GM23338 (cell line): ENCODE data around the gene DRAM1. TPM values are rescaled to one million over a fixed set of nuclear protein-coding genes. Genes with fewer than 3 reads are reported as not detected.

Experiments used
- ATAC-seq: fragments of 200-7000 bp; cut with Tn5 transposase; 3 replicates; pipeline ENCODE4 v1.9.1; 2020
- DNase-seq: peaks from one replicate; pipeline ENCODE4 v3.0.0-alpha.2; 2015; ENCODE audit warnings: low spot score
- H2AFZ ChIP-seq: fragments of 200-600 bp; sonication (generic); 2 replicates; pipeline ENCODE4 v1.8.0; 2016; ENCODE audit warnings: antibody characterized with exemption, mild to moderate bottlenecking, moderate library complexity
- H3F3A ChIP-seq: fragments of 200-600 bp; sonication (generic); replicated peaks from 2 replicates; pipeline ENCODE4 v1.8.0; 2017; ENCODE audit warnings: antibody characterized with exemption, mixed run types, low read depth
- H3K27ac ChIP-seq: fragments of 200-600 bp; sonication (generic); 2 replicates; pipeline ENCODE4 v1.6.1; 2016; ENCODE audit warnings: low read depth
- H3K27me3 ChIP-seq: fragments of 200-600 bp; sonication (generic); 2 replicates; pipeline ENCODE4 v1.8.0; 2016; ENCODE audit warnings: mild to moderate bottlenecking, mixed run types, moderate library complexity; ENCODE audit not compliant: insufficient read depth
- H3K36me3 ChIP-seq: fragments of 200-600 bp; sonication (generic); 2 replicates; pipeline ENCODE4 v1.8.0; 2016; ENCODE audit warnings: mild to moderate bottlenecking; ENCODE audit not compliant: insufficient read depth
- H3K4me1 ChIP-seq: fragments of 200-600 bp; sonication (generic); 2 replicates; pipeline ENCODE4 v1.8.0; 2016; ENCODE audit warnings: mild to moderate bottlenecking, moderate library complexity; ENCODE audit not compliant: insufficient read depth
- H3K4me2 ChIP-seq: fragments of 200-600 bp; sonication (generic); 2 replicates; pipeline ENCODE4 v1.7.1; 2017; ENCODE audit warnings: mixed run types
- H3K4me3 ChIP-seq: fragments of 200-600 bp; sonication (generic); 2 replicates; pipeline ENCODE4 v1.6.1; 2016; ENCODE audit warnings: mixed run types
- H3K79me2 ChIP-seq: fragments of 200-600 bp; sonication (generic); replicated peaks from 2 replicates; pipeline ENCODE4 v1.8.0; 2017; ENCODE audit warnings: mild to moderate bottlenecking; ENCODE audit not compliant: insufficient read depth
- H3K9me2 ChIP-seq: fragments of 200-600 bp; sonication (generic); 2 replicates; pipeline ENCODE4 v1.8.0; 2017; ENCODE audit not compliant: insufficient read depth
- H4K20me1 ChIP-seq: fragments of 200-600 bp; sonication (generic); replicated peaks from 2 replicates; pipeline ENCODE4 v1.8.0; 2017; ENCODE audit warnings: mild to moderate bottlenecking; ENCODE audit not compliant: insufficient read depth
- H3K27ac Mint-ChIP-seq: 2 replicates; pipeline ENCODE4 v1.8.0; 2020; ENCODE audit warnings: inconsistent platforms, mild to moderate bottlenecking, moderate library complexity, mixed read lengths
- H3K27me3 Mint-ChIP-seq: 3 replicates; pipeline ENCODE4 v1.8.0; 2022; ENCODE audit warnings: low read depth, mild to moderate bottlenecking, moderate library complexity, mixed read lengths, inconsistent platforms; ENCODE audit not compliant: insufficient read depth, poor library complexity
- H3K36me3 Mint-ChIP-seq: 3 replicates; pipeline ENCODE4 v1.8.0; 2021; ENCODE audit warnings: low read depth, mild to moderate bottlenecking, inconsistent platforms, moderate library complexity, mixed read lengths
- H3K4me1 Mint-ChIP-seq: 3 replicates; pipeline ENCODE4 v1.8.0; 2020; ENCODE audit warnings: mild to moderate bottlenecking, inconsistent platforms, mixed read lengths
- H3K4me3 Mint-ChIP-seq: 3 replicates; pipeline ENCODE4 v1.8.0; 2021; ENCODE audit warnings: moderate library complexity, mild to moderate bottlenecking, inconsistent platforms, mixed read lengths
- H3K9me3 Mint-ChIP-seq: 3 replicates; pipeline ENCODE4 v1.8.0; 2020; ENCODE audit warnings: moderate library complexity, mild to moderate bottlenecking, inconsistent platforms, mixed read lengths
- CREB1 ChIP-seq: fragments of 250-450 bp; sonication (Bioruptor Pico); IDR thresholded peaks from 2 replicates; pipeline ENCODE4 v1.5.0; 2020; ENCODE audit warnings: low read depth, mild to moderate bottlenecking, moderate library complexity
- EZH2 ChIP-seq: fragments of 200-600 bp; sonication (generic); IDR thresholded peaks from one replicate; pipeline ENCODE4 v1.8.0; 2017; ENCODE audit warnings: antibody characterized with exemption, mild to moderate bottlenecking, low read depth; ENCODE audit not compliant: unreplicated experiment
- EZH2phosphoT487 ChIP-seq: fragments of 200-600 bp; sonication (generic); IDR thresholded peaks from one replicate; pipeline ENCODE4 v1.8.1; 2018; ENCODE audit warnings: antibody characterized with exemption; ENCODE audit not compliant: unreplicated experiment
- JUNB ChIP-seq: IDR thresholded peaks from one replicate; pipeline ENCODE4 v1.6.1; 2016; ENCODE audit warnings: antibody characterized with exemption; ENCODE audit not compliant: unreplicated experiment
- NANOG ChIP-seq: IDR thresholded peaks from 2 replicates; pipeline ENCODE4 v1.6.1; 2016; ENCODE audit warnings: antibody characterized with exemption, borderline replicate concordance
- POLR2AphosphoS5 ChIP-seq: IDR thresholded peaks from 2 replicates; pipeline ENCODE4 v1.6.1; 2016; ENCODE audit warnings: antibody characterized with exemption, low read depth
- STAT1 ChIP-seq: IDR thresholded peaks from one replicate; pipeline ENCODE4 v1.6.1; 2016; ENCODE audit warnings: antibody characterized with exemption; ENCODE audit not compliant: unreplicated experiment
- ZNF114 ChIP-seq: fragments of 250-450 bp; sonication (Bioruptor Pico); IDR thresholded peaks from 2 replicates; pipeline ENCODE4 v1.5.0; 2020; ENCODE audit warnings: mild to moderate bottlenecking, moderate library complexity
- ZNF331 ChIP-seq: fragments of 250-450 bp; sonication (Bioruptor Pico); IDR thresholded peaks from 2 replicates; pipeline ENCODE4 v1.5.0; 2020; ENCODE audit warnings: low read depth, mild to moderate bottlenecking, moderate library complexity
- polyA plus RNA-seq: library from polyadenylated mRNA; unstranded; fragments of >200 nt; fragmentation: Nextera tagmentation; extraction: Ambion mirVana; gene quantifications from 2 replicates; pipeline ENCODE4 v1.2.1, GENCODE V29; 2016
- total RNA-seq: library from RNA; depleted of rRNA; stranded (reverse); fragments of >200 nt; shearing (Covaris generic); gene quantifications from 2 replicates; pipeline ENCODE4 v1.2.3, GENCODE V29; 2014
- TF ChIP-seq, protein P1 (sequence below): IDR thresholded peaks from 2 replicates; pipeline ENCODE4 v1.6.1; 2016; ENCODE audit warnings: antibody characterized with exemption
- TF ChIP-seq, protein P2 (sequence below), 2 experiments: fragments of 200-600 bp in 1 of 2; sonication (generic) in 1 of 2; conservative IDR thresholded peaks; 2 replicates each; pipeline versions ENCODE4 v1.5.1 to v1.6.1; 2016 to 2017; ENCODE audit warnings: antibody characterized with exemption in 2 of 2, low read depth in 2 of 2, mild to moderate bottlenecking in 2 of 2, moderate library complexity in 1 of 2
- TF ChIP-seq, protein P3 (sequence below): IDR thresholded peaks from one replicate; pipeline ENCODE4 v1.6.1; 2018; ENCODE audit warnings: antibody characterized with exemption; ENCODE audit not compliant: unreplicated experiment
- TF ChIP-seq, protein P4 (sequence below): fragments of 250-450 bp; sonication (Bioruptor Pico); IDR thresholded peaks from 2 replicates; pipeline ENCODE4 v1.5.0; 2020; ENCODE audit warnings: mild to moderate bottlenecking, moderate library complexity

The DRAM1 gene
- total and polyA plus RNA-seq, 2 experiments from 2014 or later = 5.7 to 8.5 TPM

DNA sequence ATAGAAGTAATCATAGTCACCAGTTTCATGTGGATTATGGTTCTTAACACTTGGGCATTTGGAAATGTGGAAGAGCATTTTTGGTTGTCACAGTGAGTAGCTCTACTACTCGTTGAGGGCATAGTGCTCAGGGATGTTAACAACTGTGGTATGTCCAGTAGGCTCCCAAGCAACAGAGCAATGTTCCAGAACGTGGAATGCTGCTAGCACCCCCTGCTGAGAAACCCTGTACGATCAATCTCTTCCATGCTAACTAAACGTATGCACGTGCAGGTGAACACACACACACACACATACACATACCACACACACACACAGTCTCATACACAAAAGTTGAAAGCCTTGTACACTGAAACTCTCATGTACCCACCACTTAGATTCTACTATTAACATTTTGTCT is 30.1 kb upstream of the DRAM1 start:
- H3K27ac ChIP-seq = no peak overlapping the region
- Mint-ChIP-seq H3K9me3 (no peaks in the 10 kb centered on the region), H3K27me3 (peaks cover 2% of the 10 kb centered on the region), H3K4me1 (no peaks in the 10 kb centered on the region), H3K4me3 (no peak overlapping the region), H3K36me3 (no peaks in the 10 kb centered on the region), H3K27ac (no peak overlapping the region)
- H2AFZ ChIP-seq = no peak overlapping the region
- H3K27me3 ChIP-seq = no peaks in the 10 kb centered on the region
- no peaks in the 10 kb centered on the region for H3K4me1 ChIP-seq
- TF ChIP-seq ZNF114 (CRISPR knock-in tag) (no peak), POLR2AphosphoS5 (no peak), JUNB (no peak), NANOG (no peak), EZH2phosphoT487 (no peak), EZH2 (no peak), STAT1 (no peak), CREB1 (CRISPR knock-in tag) (no peak), ZNF331 (CRISPR knock-in tag) (no peak)
- TF ChIP-seq, protein P1, sequence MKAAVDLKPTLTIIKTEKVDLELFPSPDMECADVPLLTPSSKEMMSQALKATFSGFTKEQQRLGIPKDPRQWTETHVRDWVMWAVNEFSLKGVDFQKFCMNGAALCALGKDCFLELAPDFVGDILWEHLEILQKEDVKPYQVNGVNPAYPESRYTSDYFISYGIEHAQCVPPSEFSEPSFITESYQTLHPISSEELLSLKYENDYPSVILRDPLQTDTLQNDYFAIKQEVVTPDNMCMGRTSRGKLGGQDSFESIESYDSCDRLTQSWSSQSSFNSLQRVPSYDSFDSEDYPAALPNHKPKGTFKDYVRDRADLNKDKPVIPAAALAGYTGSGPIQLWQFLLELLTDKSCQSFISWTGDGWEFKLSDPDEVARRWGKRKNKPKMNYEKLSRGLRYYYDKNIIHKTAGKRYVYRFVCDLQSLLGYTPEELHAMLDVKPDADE = no peak
- TF ChIP-seq, protein P2, sequence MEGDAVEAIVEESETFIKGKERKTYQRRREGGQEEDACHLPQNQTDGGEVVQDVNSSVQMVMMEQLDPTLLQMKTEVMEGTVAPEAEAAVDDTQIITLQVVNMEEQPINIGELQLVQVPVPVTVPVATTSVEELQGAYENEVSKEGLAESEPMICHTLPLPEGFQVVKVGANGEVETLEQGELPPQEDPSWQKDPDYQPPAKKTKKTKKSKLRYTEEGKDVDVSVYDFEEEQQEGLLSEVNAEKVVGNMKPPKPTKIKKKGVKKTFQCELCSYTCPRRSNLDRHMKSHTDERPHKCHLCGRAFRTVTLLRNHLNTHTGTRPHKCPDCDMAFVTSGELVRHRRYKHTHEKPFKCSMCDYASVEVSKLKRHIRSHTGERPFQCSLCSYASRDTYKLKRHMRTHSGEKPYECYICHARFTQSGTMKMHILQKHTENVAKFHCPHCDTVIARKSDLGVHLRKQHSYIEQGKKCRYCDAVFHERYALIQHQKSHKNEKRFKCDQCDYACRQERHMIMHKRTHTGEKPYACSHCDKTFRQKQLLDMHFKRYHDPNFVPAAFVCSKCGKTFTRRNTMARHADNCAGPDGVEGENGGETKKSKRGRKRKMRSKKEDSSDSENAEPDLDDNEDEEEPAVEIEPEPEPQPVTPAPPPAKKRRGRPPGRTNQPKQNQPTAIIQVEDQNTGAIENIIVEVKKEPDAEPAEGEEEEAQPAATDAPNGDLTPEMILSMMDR (conservative IDR thresholded peaks at IDR 0.05; ENCODE audit: low read depth in 2 of 2) = no peak
- TF ChIP-seq, protein P3, sequence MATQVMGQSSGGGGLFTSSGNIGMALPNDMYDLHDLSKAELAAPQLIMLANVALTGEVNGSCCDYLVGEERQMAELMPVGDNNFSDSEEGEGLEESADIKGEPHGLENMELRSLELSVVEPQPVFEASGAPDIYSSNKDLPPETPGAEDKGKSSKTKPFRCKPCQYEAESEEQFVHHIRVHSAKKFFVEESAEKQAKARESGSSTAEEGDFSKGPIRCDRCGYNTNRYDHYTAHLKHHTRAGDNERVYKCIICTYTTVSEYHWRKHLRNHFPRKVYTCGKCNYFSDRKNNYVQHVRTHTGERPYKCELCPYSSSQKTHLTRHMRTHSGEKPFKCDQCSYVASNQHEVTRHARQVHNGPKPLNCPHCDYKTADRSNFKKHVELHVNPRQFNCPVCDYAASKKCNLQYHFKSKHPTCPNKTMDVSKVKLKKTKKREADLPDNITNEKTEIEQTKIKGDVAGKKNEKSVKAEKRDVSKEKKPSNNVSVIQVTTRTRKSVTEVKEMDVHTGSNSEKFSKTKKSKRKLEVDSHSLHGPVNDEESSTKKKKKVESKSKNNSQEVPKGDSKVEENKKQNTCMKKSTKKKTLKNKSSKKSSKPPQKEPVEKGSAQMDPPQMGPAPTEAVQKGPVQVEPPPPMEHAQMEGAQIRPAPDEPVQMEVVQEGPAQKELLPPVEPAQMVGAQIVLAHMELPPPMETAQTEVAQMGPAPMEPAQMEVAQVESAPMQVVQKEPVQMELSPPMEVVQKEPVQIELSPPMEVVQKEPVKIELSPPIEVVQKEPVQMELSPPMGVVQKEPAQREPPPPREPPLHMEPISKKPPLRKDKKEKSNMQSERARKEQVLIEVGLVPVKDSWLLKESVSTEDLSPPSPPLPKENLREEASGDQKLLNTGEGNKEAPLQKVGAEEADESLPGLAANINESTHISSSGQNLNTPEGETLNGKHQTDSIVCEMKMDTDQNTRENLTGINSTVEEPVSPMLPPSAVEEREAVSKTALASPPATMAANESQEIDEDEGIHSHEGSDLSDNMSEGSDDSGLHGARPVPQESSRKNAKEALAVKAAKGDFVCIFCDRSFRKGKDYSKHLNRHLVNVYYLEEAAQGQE = no peak
- TF ChIP-seq, protein P4, sequence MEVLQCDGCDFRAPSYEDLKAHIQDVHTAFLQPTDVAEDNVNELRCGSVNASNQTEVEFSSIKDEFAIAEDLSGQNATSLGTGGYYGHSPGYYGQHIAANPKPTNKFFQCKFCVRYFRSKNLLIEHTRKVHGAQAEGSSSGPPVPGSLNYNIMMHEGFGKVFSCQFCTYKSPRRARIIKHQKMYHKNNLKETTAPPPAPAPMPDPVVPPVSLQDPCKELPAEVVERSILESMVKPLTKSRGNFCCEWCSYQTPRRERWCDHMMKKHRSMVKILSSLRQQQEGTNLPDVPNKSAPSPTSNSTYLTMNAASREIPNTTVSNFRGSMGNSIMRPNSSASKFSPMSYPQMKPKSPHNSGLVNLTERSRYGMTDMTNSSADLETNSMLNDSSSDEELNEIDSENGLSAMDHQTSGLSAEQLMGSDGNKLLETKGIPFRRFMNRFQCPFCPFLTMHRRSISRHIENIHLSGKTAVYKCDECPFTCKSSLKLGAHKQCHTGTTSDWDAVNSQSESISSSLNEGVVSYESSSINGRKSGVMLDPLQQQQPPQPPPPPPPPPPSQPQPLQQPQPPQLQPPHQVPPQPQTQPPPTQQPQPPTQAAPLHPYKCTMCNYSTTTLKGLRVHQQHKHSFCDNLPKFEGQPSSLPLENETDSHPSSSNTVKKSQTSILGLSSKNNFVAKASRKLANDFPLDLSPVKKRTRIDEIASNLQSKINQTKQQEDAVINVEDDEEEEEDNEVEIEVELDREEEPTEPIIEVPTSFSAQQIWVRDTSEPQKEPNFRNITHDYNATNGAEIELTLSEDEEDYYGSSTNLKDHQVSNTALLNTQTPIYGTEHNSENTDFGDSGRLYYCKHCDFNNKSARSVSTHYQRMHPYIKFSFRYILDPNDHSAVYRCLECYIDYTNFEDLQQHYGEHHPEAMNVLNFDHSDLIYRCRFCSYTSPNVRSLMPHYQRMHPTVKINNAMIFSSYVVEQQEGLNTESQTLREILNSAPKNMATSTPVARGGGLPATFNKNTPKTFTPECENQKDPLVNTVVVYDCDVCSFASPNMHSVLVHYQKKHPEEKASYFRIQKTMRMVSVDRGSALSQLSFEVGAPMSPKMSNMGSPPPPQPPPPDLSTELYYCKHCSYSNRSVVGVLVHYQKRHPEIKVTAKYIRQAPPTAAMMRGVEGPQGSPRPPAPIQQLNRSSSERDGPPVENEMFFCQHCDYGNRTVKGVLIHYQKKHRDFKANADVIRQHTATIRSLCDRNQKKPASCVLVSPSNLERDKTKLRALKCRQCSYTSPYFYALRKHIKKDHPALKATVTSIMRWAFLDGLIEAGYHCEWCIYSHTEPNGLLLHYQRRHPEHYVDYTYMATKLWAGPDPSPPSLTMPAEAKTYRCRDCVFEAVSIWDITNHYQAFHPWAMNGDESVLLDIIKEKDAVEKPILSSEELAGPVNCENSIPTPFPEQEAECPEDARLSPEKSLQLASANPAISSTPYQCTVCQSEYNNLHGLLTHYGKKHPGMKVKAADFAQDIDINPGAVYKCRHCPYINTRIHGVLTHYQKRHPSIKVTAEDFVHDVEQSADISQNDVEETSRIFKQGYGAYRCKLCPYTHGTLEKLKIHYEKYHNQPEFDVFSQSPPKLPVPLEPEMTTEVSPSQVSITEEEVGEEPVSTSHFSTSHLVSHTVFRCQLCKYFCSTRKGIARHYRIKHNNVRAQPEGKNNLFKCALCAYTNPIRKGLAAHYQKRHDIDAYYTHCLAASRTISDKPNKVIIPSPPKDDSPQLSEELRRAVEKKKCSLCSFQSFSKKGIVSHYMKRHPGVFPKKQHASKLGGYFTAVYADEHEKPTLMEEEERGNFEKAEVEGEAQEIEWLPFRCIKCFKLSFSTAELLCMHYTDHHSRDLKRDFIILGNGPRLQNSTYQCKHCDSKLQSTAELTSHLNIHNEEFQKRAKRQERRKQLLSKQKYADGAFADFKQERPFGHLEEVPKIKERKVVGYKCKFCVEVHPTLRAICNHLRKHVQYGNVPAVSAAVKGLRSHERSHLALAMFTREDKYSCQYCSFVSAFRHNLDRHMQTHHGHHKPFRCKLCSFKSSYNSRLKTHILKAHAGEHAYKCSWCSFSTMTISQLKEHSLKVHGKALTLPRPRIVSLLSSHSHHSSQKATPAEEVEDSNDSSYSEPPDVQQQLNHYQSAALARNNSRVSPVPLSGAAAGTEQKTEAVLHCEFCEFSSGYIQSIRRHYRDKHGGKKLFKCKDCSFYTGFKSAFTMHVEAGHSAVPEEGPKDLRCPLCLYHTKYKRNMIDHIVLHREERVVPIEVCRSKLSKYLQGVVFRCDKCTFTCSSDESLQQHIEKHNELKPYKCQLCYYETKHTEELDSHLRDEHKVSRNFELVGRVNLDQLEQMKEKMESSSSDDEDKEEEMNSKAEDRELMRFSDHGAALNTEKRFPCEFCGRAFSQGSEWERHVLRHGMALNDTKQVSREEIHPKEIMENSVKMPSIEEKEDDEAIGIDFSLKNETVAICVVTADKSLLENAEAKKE (CRISPR knock-in tag) = no peak
- no peaks in the 10 kb centered on the region for H3K79me2 ChIP-seq
- no peaks in the 10 kb centered on the region for H4K20me1 ChIP-seq
- no peak overlapping the region for H3K4me3 ChIP-seq
- DNase-seq (no peak), ATAC-seq (no peak)
- no peaks in the 10 kb centered on the region for H3K36me3 ChIP-seq
- H3K4me2 ChIP-seq = no peak overlapping the region
- no peaks in the 10 kb centered on the region for H3F3A ChIP-seq
- H3K9me2 ChIP-seq = no peaks in the 10 kb centered on the region
